K562 (cell line): Measurements from ENCODE around the gene GEMIN7. TPM values are rescaled to one million over a fixed set of nuclear protein-coding genes. Genes with fewer than 3 reads are reported as not detected.

Experiments
- BCOR ChIP-seq: fragments of 450-650 bp; IDR thresholded peaks from 2 replicates; pipeline ENCODE4 v1.6.1; 2016
- DMBX1 ChIP-seq: fragments of 250-450 bp; sonication (Bioruptor Pico); IDR thresholded peaks from 2 replicates; pipeline ENCODE4 v1.8.0; 2022; ENCODE audit warnings: inconsistent platforms, mild to moderate bottlenecking, moderate library complexity, borderline replicate concordance
- E2F6 ChIP-seq, 2 experiments: IDR thresholded peaks; 2 replicates each; pipeline ENCODE4 v1.6.1; 2011; ENCODE audit warnings: borderline replicate concordance in 1 of 2, control low read depth in 1 of 2, low read depth in 1 of 2, low read length in 1 of 2, mild to moderate bottlenecking in 1 of 2, mixed read lengths in 1 of 2, moderate library complexity in 1 of 2; ENCODE audit not compliant: insufficient read depth in 1 of 2, insufficient read length in 1 of 2, poor library complexity in 1 of 2, severe bottlenecking in 1 of 2; ENCODE audit errors: extremely low read depth in 1 of 2
- ETV6 ChIP-seq, 3 experiments: fragments of 150-350 bp in 1 of 3; sonication (generic) in 1 of 3; formaldehyde crosslinking in 1 of 3; IDR thresholded peaks; 2 replicates each; pipeline versions ENCODE4 v1.6.1 to v1.8.0; 2014 to 2022; ENCODE audit warnings: borderline replicate concordance in 2 of 3, low read depth in 2 of 3, antibody characterized with exemption in 1 of 3, low read length in 1 of 3, mild to moderate bottlenecking in 1 of 3, missing genetic modification reagents in 1 of 3
- FOXK1 ChIP-seq: sonication (generic); formaldehyde crosslinking; IDR thresholded peaks from 2 replicates; pipeline ENCODE4 v1.8.0; 2022; ENCODE audit warnings: missing genetic modification reagents, mild to moderate bottlenecking, borderline replicate concordance
- KDM2B ChIP-seq: fragments of 250-450 bp; sonication (Bioruptor Pico); IDR thresholded peaks from 2 replicates; pipeline ENCODE4 v1.8.0; 2021; ENCODE audit warnings: mild to moderate bottlenecking, moderate library complexity
- SOX6 ChIP-seq: fragments of 450-650 bp; IDR thresholded peaks from 2 replicates; pipeline ENCODE4 v1.6.1; 2014; ENCODE audit warnings: mild to moderate bottlenecking
- TEAD1 ChIP-seq, 2 experiments: fragments of 450-650 bp in 1 of 2; sonication (generic) in 1 of 2; formaldehyde crosslinking; IDR thresholded peaks; 2 replicates each; pipeline versions ENCODE4 v1.4.0 to v1.8.0; 2020 to 2022; ENCODE audit warnings: mild to moderate bottlenecking in 2 of 2, missing genetic modification reagents in 1 of 2
- TRIM28 ChIP-seq: fragments of 450-650 bp; IDR thresholded peaks from 2 replicates; pipeline ENCODE4 v1.6.1; 2017
- ZBTB40 ChIP-seq, 2 experiments: fragments of 450-650 bp in 1 of 2; sonication (generic) in 1 of 2; formaldehyde crosslinking in 1 of 2; IDR thresholded peaks; 2 replicates each; pipeline versions ENCODE4 v1.7.1 to v1.9.0; 2016 to 2022; ENCODE audit warnings: inconsistent platforms in 1 of 2, mild to moderate bottlenecking in 1 of 2, missing genetic modification reagents in 1 of 2
- ZEB2 ChIP-seq: fragments of 450-650 bp; IDR thresholded peaks from 2 replicates; pipeline ENCODE4 v1.6.1; 2016
- ZFX ChIP-seq: sonication (generic); formaldehyde crosslinking; IDR thresholded peaks from 2 replicates; pipeline ENCODE4 v1.8.0; 2022; ENCODE audit warnings: mild to moderate bottlenecking, missing genetic modification reagents, moderate library complexity
- polyA plus RNA-seq, 8 experiments: library from polyadenylated mRNA; depleted of rRNA in 4 of 8; stranded (reverse) in 5 of 8; unstranded in 3 of 8; fragments of >200 nt; fragmentation: Nextera tagmentation in 2 of 8; fragmentation: Illumina TruSeq in 1 of 8; extraction: Ambion mirVana in 2 of 8; extraction: Trizol in 1 of 8; gene quantifications; 2 replicates each; pipeline versions ENCODE4 v1.2.1 to v1.2.3, GENCODE V29; 2011 to 2014; ENCODE audit warnings: inconsistent platforms in 1 of 8, missing spikeins in 1 of 8
- total RNA-seq, 7 experiments: library from RNA; depleted of rRNA in 6 of 7; stranded (reverse); fragments of >200 nt in 6 of 7; fragmentation: Illumina TruSeq in 2 of 7; extraction: Trizol in 2 of 7; gene quantifications; 2 replicates each; pipeline versions ENCODE4 v1.2.1 to v1.2.3, GENCODE V29; 2011 to 2021; ENCODE audit warnings: low replicate concordance in 1 of 7
- TF ChIP-seq, protein P1 (sequence below): fragments of 450-650 bp; IDR thresholded peaks from 2 replicates; pipeline ENCODE4 v1.6.1; 2017; ENCODE audit warnings: antibody characterized with exemption

Gene GEMIN7
- total and polyA plus RNA-seq, 9 of the 15 experiments (the other 6 are each of a cell fraction or from before 2014, with no cell fraction given), result 23.1 to 124 (median 54.9) TPM

DNA sequence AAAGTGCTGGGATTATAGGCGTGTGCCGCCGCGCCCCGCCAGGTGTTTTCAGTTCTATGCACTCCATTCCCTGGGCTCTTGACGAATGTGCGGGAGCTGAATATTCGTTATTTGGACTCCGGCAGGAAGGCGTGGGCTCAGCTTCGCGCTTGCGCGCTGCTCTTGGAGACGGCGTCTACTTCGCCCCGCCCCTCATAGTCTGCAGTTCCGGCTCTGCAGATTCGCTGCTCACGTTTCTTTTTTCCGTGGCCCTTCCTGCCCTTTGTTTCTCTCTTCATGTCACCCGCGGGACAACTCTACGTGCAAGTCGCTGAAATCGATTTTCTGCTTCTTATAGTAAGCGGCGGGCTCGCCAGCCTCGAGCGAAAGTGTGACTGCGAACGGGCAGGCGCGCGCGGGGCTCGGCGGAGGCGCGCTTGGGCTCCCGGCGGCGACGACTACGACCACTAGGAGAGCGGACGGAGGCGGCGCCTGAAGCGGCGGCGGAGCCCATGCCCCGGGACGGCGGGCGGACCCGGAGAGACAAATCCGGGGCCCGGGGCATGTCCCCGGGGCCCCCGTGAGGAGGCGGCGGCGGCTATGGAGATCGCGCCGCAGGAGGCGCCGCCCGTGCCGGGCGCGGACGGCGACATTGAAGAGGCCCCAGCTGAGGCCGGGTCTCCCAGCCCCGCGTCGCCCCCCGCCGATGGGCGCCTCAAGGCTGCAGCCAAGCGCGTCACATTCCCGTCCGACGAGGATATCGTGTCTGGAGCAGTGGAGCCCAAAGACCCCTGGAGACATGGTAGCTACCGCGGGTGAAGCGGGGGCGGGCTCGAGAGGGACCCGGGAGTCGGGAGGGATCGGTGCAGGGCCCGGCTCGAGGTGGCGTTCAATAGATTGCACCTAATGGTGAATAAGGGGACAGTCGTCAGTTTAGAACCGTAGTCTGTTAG lies 14.0 kb downstream of the GEMIN7 start, which contains the start of gene PPP1R37 (continued):
- TF ChIP-seq DMBX1 (CRISPR knock-in tag) (0 out of 2 replicates have a peak, but pooled peaks have one; percentile 30), BCOR (peak; percentile 76), ZBTB40 (IDR thresholded peaks at IDR 0.05) (peak; percentile 84), ZBTB40 (CRISPR knock-in tag; IDR thresholded peaks at IDR 0.05) (no peak), TRIM28 (0 out of 2 replicates have a peak, but pooled peaks have one; percentile 30), KDM2B (CRISPR knock-in tag) (peak; percentile 84), ETV6 (IDR thresholded peaks at IDR 0.05; ENCODE audit: borderline replicate concordance in 1 of 2, low read depth in 2 of 2, low read length in 1 of 2) (0 out of 4 replicates have a peak, but pooled peaks of 1 of the 2 experiments have one; percentile 18), ETV6 (CRISPR knock-in tag; IDR thresholded peaks at IDR 0.05; ENCODE audit: borderline replicate concordance) (no peak), SOX6 (peak; percentile 96), E2F6 (IDR thresholded peaks at IDR 0.05; ENCODE audit: borderline replicate concordance in 1 of 2, extremely low read depth in 1 of 2, insufficient read depth in 1 of 2, insufficient read length in 1 of 2, low read depth in 1 of 2, low read length in 1 of 2, poor library complexity in 1 of 2, severe bottlenecking in 1 of 2) (peak; percentile 45 to 77), ZEB2 (peak; percentile 100), FOXK1 (CRISPR knock-in tag) (no peak), ZFX (CRISPR knock-in tag) (peak; percentile 48), TEAD1 (CRISPR knock-in tag; IDR thresholded peaks at IDR 0.05) (peak; percentile 40 to 93; a peak in 3 of 4 replicates)
- TF ChIP-seq, protein P1, sequence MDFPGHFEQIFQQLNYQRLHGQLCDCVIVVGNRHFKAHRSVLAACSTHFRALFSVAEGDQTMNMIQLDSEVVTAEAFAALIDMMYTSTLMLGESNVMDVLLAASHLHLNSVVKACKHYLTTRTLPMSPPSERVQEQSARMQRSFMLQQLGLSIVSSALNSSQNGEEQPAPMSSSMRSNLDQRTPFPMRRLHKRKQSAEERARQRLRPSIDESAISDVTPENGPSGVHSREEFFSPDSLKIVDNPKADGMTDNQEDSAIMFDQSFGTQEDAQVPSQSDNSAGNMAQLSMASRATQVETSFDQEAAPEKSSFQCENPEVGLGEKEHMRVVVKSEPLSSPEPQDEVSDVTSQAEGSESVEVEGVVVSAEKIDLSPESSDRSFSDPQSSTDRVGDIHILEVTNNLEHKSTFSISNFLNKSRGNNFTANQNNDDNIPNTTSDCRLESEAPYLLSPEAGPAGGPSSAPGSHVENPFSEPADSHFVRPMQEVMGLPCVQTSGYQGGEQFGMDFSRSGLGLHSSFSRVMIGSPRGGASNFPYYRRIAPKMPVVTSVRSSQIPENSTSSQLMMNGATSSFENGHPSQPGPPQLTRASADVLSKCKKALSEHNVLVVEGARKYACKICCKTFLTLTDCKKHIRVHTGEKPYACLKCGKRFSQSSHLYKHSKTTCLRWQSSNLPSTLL, result peak; percentile 94
